ENCODE data around the gene PPEF2.

PPEF2 gene

GRCh38 chr4:75831856-75832405, 70.3 kb downstream of the PPEF2 start:
- no peak for FAIRE-seq

DNA sequence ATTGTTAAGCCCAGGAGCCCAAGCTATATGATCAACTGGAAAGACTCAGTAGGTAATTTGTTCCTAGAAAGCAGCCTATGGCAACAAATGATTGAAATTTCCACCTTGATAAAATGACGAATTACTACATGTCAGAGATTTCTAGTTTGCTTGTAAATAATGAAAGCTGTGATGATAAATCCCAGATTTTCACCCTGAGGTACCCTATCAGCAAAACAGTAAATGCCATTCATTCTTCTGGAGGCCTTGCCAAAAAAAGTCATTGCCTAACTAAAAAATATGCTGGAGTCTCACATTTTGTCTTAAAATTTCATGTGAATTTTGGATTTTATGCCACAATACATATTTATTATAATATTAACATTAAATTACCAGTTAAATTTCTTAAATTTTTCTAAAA, 71.3 kb downstream of the PPEF2 start:
- no peak for FAIRE-seq

- FAIRE-seq, result no peak
Observed at GRCh38 chr4:75823812-75824211, 78.4 kb downstream of the PPEF2 start.

GRCh38 chr4:75822416-75822815, 79.8 kb downstream of the PPEF2 start:
- FAIRE-seq, result no peak

GRCh38 chr4:75821966-75822365, 80.3 kb downstream of the PPEF2 start:
- FAIRE-seq, result no peak

DNA sequence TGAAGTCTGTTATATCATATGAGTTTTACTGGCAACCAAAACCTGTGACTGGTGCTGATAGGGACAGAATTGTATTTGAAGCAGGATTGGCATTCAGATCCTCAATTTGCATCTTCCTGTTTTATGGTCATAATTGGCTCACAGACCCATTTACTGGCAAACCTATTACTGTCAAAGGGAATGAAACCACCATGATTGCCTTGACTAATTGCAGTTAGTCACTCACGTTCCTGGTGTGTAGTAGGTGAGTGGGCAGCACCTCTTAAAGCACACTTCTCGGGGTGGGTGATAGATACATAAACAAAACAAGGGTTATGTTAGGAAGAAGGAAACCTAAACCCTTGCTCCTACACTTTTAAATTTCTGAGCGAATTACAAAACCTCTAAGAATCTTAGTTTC, 81.0 kb downstream of the PPEF2 start:
- FAIRE-seq, result no peak

DNA sequence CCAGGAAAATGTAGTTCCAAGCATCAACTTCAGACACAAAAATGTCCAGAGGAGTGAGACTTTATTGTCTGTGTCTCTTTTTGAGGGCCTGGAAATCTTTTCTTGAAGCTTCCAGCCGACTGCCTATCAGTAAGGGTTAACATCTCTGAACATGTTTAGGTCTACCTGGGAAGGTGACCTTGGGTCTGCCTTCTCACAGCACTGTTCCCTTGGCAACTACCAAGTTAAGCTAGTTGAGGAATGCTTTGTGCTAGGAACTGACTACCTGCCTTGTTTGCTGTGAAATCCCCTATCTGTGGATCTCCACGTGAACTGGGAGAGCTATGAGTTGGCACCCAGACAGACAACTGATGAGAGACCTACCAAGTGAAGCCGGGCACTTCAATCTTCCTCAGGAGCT, 81.6 kb downstream of the PPEF2 start:
- no peak for FAIRE-seq

DNA sequence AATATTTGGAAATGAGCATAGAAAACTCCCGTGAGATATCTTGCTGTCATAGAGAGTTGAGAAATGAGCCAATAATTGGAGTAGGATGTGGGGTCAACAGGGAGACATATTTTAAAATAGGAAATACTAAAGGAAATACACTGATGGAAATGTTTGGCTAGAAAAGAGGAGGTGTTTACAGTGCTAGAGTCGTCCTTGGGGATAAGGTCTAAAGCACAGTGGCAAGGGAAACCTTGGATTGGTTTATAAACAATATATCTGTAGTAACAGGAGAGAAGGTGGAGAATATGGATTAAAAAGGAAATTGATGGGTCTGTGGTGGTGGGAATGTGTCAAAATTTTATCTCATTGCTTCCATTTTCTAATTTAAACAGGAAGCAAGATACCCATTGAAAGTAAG, 82.1 kb downstream of the PPEF2 start:
- FAIRE-seq, result no peak

GRCh38 chr4:75819121-75819520, 83.1 kb downstream of the PPEF2 start:
- no peak for FAIRE-seq

DNA sequence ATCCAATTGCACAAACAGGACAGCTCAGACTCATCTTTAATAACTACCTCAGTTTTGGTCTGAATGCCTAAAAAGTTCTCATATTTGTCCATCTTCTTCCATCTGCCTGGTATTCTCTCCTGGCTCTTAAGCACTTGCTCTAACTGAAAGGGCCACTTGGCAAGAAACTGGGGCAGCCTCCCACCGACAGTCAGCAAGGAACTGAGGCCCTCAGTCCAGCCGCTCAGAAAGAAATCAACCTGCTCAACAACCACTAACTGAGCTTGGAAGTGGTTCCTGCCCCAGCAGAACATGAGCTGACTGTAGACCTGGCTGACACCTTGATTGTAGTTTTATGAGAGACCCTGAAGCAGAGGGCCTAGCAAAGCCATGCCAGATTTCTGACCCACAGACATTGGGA, 84.4 kb downstream of the PPEF2 start:
- no peak for FAIRE-seq

Measured in A204.1 (cell line).